ENCODE measurements around the gene CCDC70.

DNA sequence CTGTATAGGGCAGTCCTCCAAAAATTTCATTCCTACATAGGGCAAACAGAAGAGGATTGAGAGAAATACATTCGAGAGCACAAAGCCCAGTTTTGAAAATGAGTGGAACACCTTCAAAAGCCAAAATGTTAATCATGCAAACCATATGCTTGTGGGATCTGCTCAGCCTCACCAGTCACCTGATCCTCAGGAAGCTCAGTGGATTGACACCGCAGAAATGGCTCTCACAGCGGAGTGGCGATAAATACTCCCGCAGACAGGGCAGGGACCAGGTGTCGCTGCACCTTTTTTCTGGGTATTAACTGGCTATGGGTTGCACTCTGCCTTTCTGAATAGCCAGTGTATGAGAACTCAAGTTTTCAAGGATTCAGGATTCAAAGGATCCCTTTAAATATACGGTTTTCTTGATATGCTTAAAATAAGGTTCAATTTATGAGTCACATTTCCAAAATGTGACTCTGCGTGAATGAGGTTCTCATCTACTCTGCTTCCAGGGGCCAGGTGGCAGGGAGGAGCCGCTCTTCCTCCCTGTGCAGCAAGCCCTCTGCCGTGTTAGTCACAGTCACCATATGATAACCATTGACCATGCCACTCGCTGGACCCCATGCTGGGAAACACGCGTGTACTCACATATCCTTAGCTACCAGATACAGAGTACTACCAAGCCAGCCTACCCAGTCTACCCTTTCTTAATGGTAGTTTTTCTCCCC is 39.5 kb upstream of the CCDC70 start:
- TF ChIP-seq, protein P1, sequence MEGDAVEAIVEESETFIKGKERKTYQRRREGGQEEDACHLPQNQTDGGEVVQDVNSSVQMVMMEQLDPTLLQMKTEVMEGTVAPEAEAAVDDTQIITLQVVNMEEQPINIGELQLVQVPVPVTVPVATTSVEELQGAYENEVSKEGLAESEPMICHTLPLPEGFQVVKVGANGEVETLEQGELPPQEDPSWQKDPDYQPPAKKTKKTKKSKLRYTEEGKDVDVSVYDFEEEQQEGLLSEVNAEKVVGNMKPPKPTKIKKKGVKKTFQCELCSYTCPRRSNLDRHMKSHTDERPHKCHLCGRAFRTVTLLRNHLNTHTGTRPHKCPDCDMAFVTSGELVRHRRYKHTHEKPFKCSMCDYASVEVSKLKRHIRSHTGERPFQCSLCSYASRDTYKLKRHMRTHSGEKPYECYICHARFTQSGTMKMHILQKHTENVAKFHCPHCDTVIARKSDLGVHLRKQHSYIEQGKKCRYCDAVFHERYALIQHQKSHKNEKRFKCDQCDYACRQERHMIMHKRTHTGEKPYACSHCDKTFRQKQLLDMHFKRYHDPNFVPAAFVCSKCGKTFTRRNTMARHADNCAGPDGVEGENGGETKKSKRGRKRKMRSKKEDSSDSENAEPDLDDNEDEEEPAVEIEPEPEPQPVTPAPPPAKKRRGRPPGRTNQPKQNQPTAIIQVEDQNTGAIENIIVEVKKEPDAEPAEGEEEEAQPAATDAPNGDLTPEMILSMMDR (conservative IDR thresholded peaks at IDR 0.05; ENCODE audit: low read depth, low read length): no peak
- no peak for TF ChIP-seq EZH2 (IDR thresholded peaks at IDR 0.05; ENCODE audit: borderline replicate concordance, low read depth, low read length, poor library complexity, severe bottlenecking)
